HepG2 (cell line): ENCODE data around the gene PIP4K2B. TPM values are rescaled to one million over a fixed set of nuclear protein-coding genes. Genes with fewer than 3 reads are reported as not detected.

Source experiments
- ATF7-NPFF ChIP-seq: sonication (generic); formaldehyde crosslinking; IDR thresholded peaks from 2 replicates; pipeline ENCODE4 v1.8.1; 2023; ENCODE audit warnings: mild to moderate bottlenecking, low read depth, missing genetic modification reagents, moderate library complexity
- ATM ChIP-seq: fragments of 450-650 bp; IDR thresholded peaks from 2 replicates; pipeline ENCODE4 v1.7.1; 2017; ENCODE audit warnings: mild to moderate bottlenecking, borderline replicate concordance
- DMAP1 ChIP-seq: IDR thresholded peaks from 2 replicates; pipeline ENCODE4 v1.6.1; 2016
- EHMT2 ChIP-seq: fragments of 200-600 bp; sonication (generic); IDR thresholded peaks from 2 replicates; pipeline ENCODE4 v1.7.0; 2017; ENCODE audit warnings: antibody characterized with exemption, low read depth, low read length, borderline replicate concordance
- FUBP1 ChIP-seq: sonication (generic); formaldehyde crosslinking; IDR thresholded peaks from 2 replicates; pipeline ENCODE4 v1.5.1; 2020; ENCODE audit warnings: missing genetic modification reagents, mild to moderate bottlenecking, borderline replicate concordance
- GPN1 ChIP-seq: sonication (generic); formaldehyde crosslinking; IDR thresholded peaks from 2 replicates; pipeline ENCODE4 v1.5.1; 2020; ENCODE audit warnings: missing genetic modification reagents, borderline replicate concordance
- HNRNPLL ChIP-seq: fragments of 200-400 bp; formaldehyde crosslinking; IDR thresholded peaks from 2 replicates; pipeline ENCODE4 v1.6.1; 2017; ENCODE audit warnings: mild to moderate bottlenecking, low read depth, low read length; ENCODE audit not compliant: poor library complexity, severe bottlenecking
- KDM2A ChIP-seq: sonication (generic); formaldehyde crosslinking; IDR thresholded peaks from 2 replicates; pipeline ENCODE4 v1.4.0; 2020; ENCODE audit warnings: low read depth, missing genetic modification reagents, borderline replicate concordance
- KDM6A ChIP-seq: IDR thresholded peaks from 2 replicates; pipeline ENCODE4 v1.6.1; 2016; ENCODE audit warnings: low read depth
- KMT2A ChIP-seq: sonication (generic); formaldehyde crosslinking; IDR thresholded peaks from 2 replicates; pipeline ENCODE4 v1.4.0; 2020; ENCODE audit warnings: missing genetic modification reagents
- NFIC ChIP-seq: IDR thresholded peaks from 2 replicates; pipeline ENCODE4 v1.6.1; 2012; ENCODE audit warnings: mild to moderate bottlenecking, low read length, inconsistent platforms
- NFKBIZ ChIP-seq: IDR thresholded peaks from 2 replicates; pipeline ENCODE4 v1.6.1; 2018; ENCODE audit warnings: missing genetic modification reagents, missing compliant biosample characterization
- NR3C1 ChIP-seq: sonication (generic); formaldehyde crosslinking; IDR thresholded peaks from 2 replicates; pipeline ENCODE4 v1.4.0; 2020; ENCODE audit warnings: missing genetic modification reagents
- PPARG ChIP-seq: conservative IDR thresholded peaks from 2 replicates; pipeline ENCODE4 v1.6.1; 2016; ENCODE audit warnings: missing biosample characterization, missing genetic modification reagents
- PRMT3 ChIP-seq: sonication (generic); formaldehyde crosslinking; IDR thresholded peaks from 2 replicates; pipeline ENCODE4 v1.8.1; 2022; ENCODE audit warnings: low read depth, mild to moderate bottlenecking, moderate library complexity, missing genetic modification reagents, borderline replicate concordance
- TFAP4 ChIP-seq: sonication (generic); IDR thresholded peaks from 2 replicates; pipeline ENCODE4 v1.6.1; 2016; ENCODE audit warnings: low read depth, borderline replicate concordance
- ZFP82 ChIP-seq: sonication (generic); formaldehyde crosslinking; IDR thresholded peaks from 2 replicates; pipeline ENCODE4 v1.5.1; 2020; ENCODE audit warnings: mild to moderate bottlenecking, missing genetic modification reagents, borderline replicate concordance
- ZFP91 ChIP-seq: sonication (generic); formaldehyde crosslinking; IDR thresholded peaks from 2 replicates; pipeline ENCODE4 v1.9.0; 2022; ENCODE audit warnings: missing genetic modification reagents, mild to moderate bottlenecking, borderline replicate concordance
- ZNF317 ChIP-seq: sonication (generic); formaldehyde crosslinking; IDR thresholded peaks from 2 replicates; pipeline ENCODE4 v1.5.0; 2020; ENCODE audit warnings: mild to moderate bottlenecking, missing genetic modification reagents
- ZNF503 ChIP-seq: sonication (generic); formaldehyde crosslinking; IDR thresholded peaks from 2 replicates; pipeline ENCODE4 v1.4.0; 2020; ENCODE audit warnings: missing genetic modification reagents
- ZNF547 ChIP-seq: sonication (generic); formaldehyde crosslinking; IDR thresholded peaks from 2 replicates; pipeline ENCODE4 v1.5.1; 2020; ENCODE audit warnings: mild to moderate bottlenecking, missing genetic modification reagents
- ZNF639 ChIP-seq: conservative IDR thresholded peaks from 2 replicates; pipeline ENCODE4 v1.6.1; 2018; ENCODE audit warnings: missing genetic modification reagents
- ZNF776 ChIP-seq: sonication (generic); formaldehyde crosslinking; IDR thresholded peaks from 2 replicates; pipeline ENCODE4 v1.4.0; 2020; ENCODE audit warnings: mild to moderate bottlenecking, missing genetic modification reagents
- polyA plus RNA-seq, 8 experiments: library from polyadenylated mRNA; depleted of rRNA in 3 of 8; stranded (reverse) in 7 of 8; unstranded in 1 of 8; fragments of >200 nt; fragmentation: Illumina TruSeq in 4 of 8; extraction: Trizol in 4 of 8; gene quantifications; 2 replicates each; pipeline versions ENCODE4 v1.2.1 to v1.2.3, GENCODE V29; 2011 to 2016; ENCODE audit warnings: low read depth in 4 of 8, missing spikeins in 1 of 8, mixed read lengths in 1 of 8; ENCODE audit not compliant: insufficient read depth in 1 of 8
- total RNA-seq, 5 experiments: library from RNA; depleted of rRNA; stranded (reverse); fragments of >200 nt; fragmentation: Illumina TruSeq; extraction: Trizol; gene quantifications; 2 replicates each; pipeline ENCODE4 v1.2.3, GENCODE V29; 2016; ENCODE audit warnings: low read depth in 1 of 5

Gene PIP4K2B
- total and polyA plus RNA-seq, 2 of the 13 experiments (the other 11 are each of a cell fraction or from before 2014, with no cell fraction given) = 20.4 to 54.0 TPM

- TF ChIP-seq NR3C1 (CRISPR knock-in tag) (no peak), ZNF547 (CRISPR knock-in tag) (peak; percentile 21), ZFP82 (no peak), ZNF776 (CRISPR knock-in tag) (no peak), ZNF639 (peak; percentile 90), DMAP1 (CRISPR knock-in tag) (peak; percentile 98), ZNF317 (CRISPR knock-in tag) (peak; percentile 85), ATM (no peak), TFAP4 (peak; percentile 69; the same call in 1 of the 2 replicates), ZFP91 (CRISPR knock-in tag) (peak; percentile 89), FUBP1 (CRISPR knock-in tag) (no peak), ATF7-NPFF (peak; percentile 82), KMT2A (CRISPR knock-in tag) (no peak), NFIC (no peak), KDM6A (CRISPR knock-in tag) (no peak), PRMT3 (CRISPR knock-in tag) (no peak), EHMT2 (no peak), PPARG (CRISPR knock-in tag) (no peak; the same call in 1 of the 2 replicates), HNRNPLL (peak; percentile 67), NFKBIZ (0 out of 2 replicates have a peak, but pooled peaks have one; percentile 20), GPN1 (CRISPR knock-in tag) (no peak), ZNF503 (peak; percentile 58; the same call in 1 of the 2 replicates), KDM2A (CRISPR knock-in tag) (peak; percentile 98)
Measured at GRCh38 chr17:38799501-38800236, at the start of gene PIP4K2B (continued).
